ENCODE results near the gene SSBP2.
"Not testable (repeated sequence)": the region's sequence is repeated elsewhere in the genome, so short reads cannot be mapped to it uniquely, and the experiment has no call there.

Gene SSBP2

DNA sequence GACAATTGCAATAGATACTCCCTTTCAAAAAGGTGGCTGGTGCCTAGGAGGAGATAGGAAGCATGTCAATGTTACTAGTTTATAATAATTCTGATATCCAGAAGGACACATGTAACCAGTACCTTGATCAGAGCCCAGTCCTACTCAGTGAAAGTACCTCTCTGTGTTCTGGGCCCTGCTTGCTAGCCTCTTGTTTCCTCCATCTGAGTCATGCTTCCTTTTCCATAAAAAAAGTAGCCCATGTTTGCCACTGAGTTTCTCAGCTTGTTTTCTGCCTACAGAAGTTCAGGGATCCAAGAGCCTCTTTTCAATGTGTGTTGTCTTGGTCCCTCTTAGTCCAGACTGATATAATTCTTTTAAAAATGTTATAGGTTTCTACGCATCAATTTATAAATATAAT lies 149.0 kb downstream of the SSBP2 start:
- DNase-seq (ENCODE audit: low read depth in 2 of 2) = no peak

DNA sequence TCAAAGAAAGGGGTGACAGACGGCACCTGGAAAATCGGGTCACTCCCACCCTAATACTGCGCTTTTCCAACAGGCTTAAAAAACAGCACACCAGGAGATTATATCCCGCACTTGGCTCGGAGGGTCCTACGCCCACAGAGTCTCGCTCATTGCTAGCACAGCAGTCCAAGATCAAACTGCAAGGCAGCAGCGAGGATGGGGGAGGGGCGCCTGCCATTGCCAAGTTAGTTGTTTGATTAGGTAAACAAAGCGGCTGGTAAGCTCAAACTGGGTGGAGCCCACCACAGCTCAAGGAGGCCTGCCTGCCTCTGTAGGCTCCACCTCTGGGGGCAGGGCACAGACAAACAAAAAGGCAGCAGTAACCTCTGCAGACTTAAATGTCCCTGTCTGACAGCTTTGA lies 158.8 kb downstream of the SSBP2 start:
- DNase-seq (ENCODE audit: low read depth in 2 of 2) = not testable (repeated sequence)

DNA sequence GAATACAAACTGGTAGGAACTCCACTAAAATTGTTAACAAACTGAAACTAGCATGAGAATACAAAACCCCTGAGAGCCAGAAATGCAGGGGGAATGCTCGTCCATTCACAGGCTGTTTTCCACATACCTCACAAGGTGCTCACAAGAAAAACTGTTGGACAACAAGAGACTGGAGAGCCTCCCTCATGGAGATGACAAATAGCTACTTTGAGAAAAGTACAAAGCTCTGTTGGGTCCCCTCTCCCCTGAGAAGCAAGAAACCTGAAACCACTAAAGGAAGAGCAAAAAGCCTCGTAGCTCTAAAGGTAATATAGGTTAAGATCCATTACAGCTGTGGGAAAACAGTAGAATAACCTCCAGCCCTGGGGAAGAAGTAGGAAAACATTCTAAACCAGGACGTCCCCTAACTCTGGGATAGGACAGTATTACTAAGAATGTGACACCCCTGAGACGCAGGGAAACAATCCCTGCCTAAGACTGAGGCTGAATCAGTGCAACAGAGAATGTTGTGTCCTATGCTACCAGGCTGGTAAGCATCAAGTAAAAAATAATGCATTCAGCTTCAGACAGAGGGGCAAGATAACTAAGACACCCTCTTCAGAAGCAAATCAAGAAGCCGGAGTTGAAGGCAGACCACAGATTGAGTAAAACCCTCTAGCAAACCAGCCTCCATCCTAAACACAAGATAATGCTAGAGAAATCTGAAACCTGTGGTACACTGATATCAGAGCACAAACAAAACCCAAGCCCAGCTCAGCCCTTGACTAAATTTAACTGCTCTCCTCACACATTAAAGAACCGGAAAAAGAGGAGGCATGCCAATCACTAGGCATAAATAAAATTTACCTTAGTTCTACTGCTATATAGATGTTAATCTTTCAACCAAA lies 160.2 kb downstream of the SSBP2 start:
- DNase-seq (ENCODE audit: low read depth in 2 of 2) = no peak

- DNase-seq (ENCODE audit: low read depth in 2 of 2) = no peak
Observed at GRCh38 chr5:81579262-81579924, 171.5 kb downstream of the SSBP2 start.

DNA sequence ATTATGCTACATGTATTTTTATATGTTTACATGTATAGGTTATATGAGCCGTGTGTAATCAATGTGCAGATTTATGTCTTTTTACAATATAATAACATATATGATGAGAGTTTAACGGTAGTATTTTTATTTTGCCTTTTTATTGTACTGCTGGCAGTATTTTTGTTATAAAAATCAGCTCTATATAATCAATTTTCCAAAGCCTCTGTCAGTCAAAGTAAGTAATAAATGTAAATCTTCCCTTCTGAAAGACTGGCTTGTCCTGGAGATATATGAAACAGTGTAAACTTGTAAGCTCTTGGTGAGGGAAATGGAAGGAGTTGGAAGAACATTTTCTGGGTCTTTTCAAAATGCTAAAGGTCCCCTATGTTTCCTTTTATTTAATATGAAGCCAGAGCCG lies 173.8 kb downstream of the SSBP2 start:
- DNase-seq (ENCODE audit: low read depth in 2 of 2) = no peak

DNA sequence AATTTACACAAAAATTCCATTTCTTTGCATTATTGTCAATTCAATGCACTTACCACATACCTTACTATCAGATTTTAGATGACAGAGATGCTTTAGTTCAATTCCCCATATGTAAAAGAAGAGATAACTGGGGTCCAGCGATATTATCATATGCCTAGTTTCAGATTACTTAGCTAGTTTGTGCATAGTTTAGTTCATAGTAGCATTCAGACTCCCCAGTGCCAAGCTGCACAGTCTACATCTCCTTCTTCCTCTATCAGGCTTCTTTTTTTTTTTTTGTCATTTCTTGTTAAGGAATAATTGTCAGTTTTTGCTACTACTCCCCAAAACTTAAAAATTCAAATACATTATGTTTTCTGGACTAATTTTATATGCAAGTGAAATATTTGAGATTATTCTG lies 175.0 kb downstream of the SSBP2 start:
- DNase-seq (ENCODE audit: low read depth in 2 of 2) = no peak

DNA sequence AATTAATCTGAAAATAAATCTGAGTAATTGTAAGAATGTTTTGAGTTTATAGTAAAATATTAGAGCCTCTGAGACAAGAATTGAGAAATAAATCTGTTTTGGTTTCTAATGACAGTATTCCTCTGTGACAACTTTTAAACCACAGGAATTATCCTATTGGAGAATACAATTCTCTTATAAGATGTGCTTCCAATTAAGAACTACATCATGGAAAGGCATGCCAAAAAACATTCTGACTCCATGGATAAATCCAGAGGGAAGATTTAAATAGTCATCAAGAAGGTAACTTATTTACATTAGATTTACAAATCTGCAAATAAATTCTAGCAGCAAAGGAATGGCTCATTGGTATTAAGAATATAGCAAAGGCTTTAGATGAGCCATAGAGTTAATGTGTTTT lies 178.7 kb downstream of the SSBP2 start:
- no peak for DNase-seq (ENCODE audit: low read depth in 2 of 2)

GRCh38 chr5:81558188-81558587 lies 192.7 kb downstream of the SSBP2 start:
- DNase-seq (ENCODE audit: low read depth in 2 of 2) = no peak

DNA sequence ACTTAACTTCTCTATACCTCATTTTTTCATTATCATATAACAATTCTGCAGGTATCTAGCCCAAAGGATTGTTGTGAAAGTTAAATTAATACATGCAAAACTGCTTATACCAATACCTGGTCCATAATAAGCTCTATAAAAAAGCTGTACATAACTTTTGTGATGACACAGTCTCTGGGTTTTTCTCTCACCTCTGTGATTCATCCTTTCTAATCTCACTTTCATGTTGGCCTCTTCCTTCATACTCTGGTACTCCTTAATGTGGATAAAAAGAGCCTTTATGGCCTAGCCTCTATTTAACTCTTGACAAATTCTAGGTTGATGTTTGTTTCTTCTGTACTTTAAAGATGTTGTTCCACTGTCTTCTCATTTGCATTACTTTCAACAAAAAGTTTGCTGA lies 194.1 kb downstream of the SSBP2 start:
- no peak for DNase-seq (ENCODE audit: low read depth in 2 of 2)

DNA sequence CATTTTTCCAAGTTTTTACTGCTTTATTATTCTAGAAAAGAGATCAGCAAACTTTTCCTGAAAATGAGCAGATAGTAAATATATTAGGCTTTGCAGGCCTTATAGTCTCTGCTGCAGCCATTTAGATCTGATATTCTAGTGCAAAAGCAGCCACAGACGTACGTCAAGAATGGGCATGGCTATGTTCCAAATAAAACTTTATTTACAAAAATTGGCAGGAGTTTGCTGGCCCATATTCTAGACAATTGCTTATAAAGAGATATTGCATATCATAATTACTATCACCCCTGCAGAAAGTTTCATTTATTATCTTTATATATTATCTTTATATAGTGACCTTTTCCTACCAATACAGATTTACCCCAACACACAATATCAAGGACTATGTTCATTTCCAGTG lies 195.0 kb downstream of the SSBP2 start:
- DNase-seq (ENCODE audit: low read depth in 2 of 2) = no peak

- DNase-seq (ENCODE audit: low read depth in 2 of 2) = no peak
Observed at GRCh38 chr5:81554647-81555046, 196.2 kb downstream of the SSBP2 start.

DNA sequence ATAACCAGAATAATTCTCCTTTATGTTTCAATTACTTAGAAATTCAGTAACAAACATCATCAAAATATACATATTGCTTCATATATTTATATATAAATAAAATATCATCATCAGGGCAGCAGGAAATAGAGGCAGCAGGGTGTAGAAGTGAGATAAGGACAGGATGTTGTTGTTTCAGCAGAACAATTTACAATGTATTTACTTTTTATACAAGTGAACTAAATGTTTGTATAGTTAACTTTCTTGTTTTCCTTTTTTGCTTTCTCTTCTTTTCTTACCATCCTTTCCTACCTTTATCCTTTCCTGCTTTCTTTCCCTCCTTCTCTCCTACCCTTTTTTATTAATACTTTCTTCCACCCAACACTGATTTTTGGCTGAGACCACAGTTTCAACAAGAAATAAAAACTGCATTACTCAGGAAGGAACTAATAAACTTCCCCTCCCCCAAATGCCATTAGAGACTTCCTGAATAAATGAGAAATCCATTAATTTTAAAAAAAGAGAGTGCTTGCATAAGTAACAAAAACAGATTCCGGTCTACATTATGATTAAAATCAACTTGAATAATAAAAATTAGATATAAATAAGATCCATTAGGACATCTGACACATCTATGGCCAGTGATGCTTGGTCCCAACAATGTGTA lies 197.2 kb downstream of the SSBP2 start:
- DNase-seq (ENCODE audit: low read depth in 2 of 2) = no peak

- DNase-seq (ENCODE audit: low read depth in 2 of 2) = no peak
Observed at GRCh38 chr5:81552852-81553566, 197.9 kb downstream of the SSBP2 start.

GRCh38 chr5:81549123-81549522 lies 201.8 kb downstream of the SSBP2 start:
- no peak for DNase-seq (ENCODE audit: low read depth in 2 of 2)

DNA sequence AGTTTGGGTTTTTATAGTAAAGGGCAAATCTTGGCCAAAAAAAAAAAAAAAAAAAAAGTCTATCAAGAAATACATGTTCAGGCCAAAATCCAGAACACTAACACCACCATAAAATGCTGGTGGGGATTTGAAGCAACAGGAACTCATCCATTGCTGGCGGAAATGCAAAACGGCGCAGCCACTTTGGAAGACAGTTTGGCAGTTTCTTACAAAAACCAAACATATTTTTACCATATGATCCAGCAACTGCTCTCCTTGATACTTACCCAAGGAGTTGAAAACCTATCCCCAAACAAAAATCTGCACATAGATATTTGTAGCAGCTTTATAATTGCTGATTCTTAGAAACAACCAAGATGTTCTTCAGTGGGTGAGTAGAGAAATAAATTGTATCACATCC lies 203.9 kb downstream of the SSBP2 start:
- no peak for DNase-seq (ENCODE audit: low read depth in 2 of 2)

DNA sequence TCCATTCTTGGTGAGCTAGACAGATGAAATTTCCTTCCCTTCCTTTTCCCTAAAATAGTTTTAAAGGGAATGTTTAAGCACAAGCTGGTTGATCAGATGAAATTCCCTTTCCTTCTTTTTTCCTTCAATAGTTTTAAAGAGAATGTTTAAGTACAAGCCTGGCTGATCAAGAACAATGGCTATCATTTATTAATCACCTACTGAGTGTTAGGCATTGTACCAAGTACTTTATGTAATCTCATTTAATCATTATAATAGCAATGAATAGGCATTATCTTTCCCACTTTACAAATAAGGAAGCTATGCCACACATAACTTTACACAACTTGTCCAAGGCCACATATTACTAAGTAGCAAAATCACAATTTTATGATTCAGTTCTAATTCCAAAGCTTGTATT lies 205.0 kb downstream of the SSBP2 start:
- no peak for DNase-seq (ENCODE audit: low read depth in 2 of 2)

DNA sequence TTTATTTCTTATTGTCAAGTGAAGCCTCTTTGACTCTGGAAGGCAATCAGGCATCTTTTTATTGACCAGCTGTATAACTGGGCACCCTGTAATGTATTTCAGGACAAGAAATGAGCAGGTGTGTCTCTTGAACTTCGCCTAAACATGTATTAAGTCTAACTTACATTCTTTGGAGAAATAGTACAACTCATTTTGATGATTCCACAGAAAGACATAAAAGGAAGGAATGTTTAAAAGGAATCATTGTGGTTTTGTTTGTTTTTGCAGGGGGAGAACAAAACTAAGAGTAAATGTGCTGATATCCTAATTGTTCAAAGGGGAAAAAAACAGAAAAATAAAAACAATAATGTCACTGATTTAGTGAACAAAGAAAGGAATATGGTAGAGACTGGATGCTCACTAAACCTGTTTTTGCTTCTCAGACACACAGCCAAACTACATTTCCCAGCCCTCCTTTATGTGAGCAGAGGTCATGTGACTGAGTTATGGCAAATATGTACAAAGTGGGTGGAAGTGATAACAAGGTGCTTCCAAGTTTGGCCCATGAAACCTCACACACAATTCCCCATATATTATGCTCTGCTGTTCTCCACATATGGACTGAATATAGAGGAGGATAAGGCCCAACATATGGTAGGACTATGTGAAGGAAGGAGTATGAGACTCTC lies 206.4 kb downstream of the SSBP2 start:
- DNase-seq (ENCODE audit: low read depth in 2 of 2) = no peak

DNA sequence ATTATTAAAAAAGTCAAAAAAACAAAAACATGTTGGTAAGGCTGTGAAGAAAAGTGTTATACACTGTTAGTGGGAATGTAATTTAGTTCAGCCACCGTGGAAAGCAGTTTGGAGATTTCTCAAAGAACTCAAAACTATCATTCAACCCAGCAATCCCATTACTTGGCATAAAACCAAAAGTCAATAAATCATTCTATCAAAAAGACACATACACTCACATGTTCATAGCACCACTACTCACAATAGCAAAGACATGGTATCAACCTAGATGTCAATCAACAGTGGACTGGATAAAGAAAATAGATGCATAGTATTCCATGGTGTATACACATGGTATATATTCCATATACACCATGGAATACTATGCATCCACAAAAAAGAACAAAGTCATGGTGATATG lies 208.7 kb downstream of the SSBP2 start:
- no peak for DNase-seq (ENCODE audit: low read depth in 2 of 2)

GRCh38 chr5:81537905-81538547 lies 212.9 kb downstream of the SSBP2 start:
- DNase-seq (ENCODE audit: low read depth in 2 of 2) = no peak

GRCh38 chr5:81534441-81534840 lies 216.5 kb downstream of the SSBP2 start:
- no peak for DNase-seq (ENCODE audit: low read depth in 2 of 2)

All from stimulated activated CD8-positive, alpha-beta memory T cell treated with anti-CD3 and anti-CD28 coated beads, Interleukin-2, amount 100 ng/mL, for 1 hour (primary cell).